IMR-90 (cell line): ENCODE results near the gene CADM2. TPM values are rescaled to one million over a fixed set of nuclear protein-coding genes. Genes with fewer than 3 reads are reported as not detected.

Experiments
- ATAC-seq: fragments of 200-7000 bp; cut with Tn5 transposase; 2 replicates; pipeline ENCODE4 v1.9.1; 2020; ENCODE audit warnings: low read depth, mild to moderate bottlenecking, moderate library complexity
- BruUV-seq: library from RNA; stranded (reverse); fragments of 400-500 nt; replicated peaks from 2 replicates; lab custom pipeline; 2021; lab: Mats Ljungman, UMichigan
- CTCF ChIA-PET: fragments of 300-600 bp; formaldehyde crosslinking; extraction: SDS; loops from one replicate; lab custom pipeline; 2021; ENCODE audit warnings: antibody characterized with exemption; lab: Yijun Ruan, JAX
- POLR2A ChIA-PET: fragments of 300-600 bp; sonication (Branson Sonifier 250); formaldehyde crosslinking; loops from one replicate; lab custom pipeline; 2022; ENCODE audit warnings: antibody characterized with exemption; ENCODE audit not compliant: unreplicated experiment; lab: Charles Lee
- DNase-seq: peaks from one replicate; pipeline ENCODE4 v3.0.0; 2013
- H2AFZ ChIP-seq: replicated peaks from 2 replicates; pipeline ENCODE3; 2013; ENCODE audit warnings: low read length, mild to moderate bottlenecking; ENCODE audit not compliant: poor library complexity
- H2AK5ac ChIP-seq: 2 replicates; pipeline ENCODE4 v1.6.1; 2013; ENCODE audit warnings: low read depth, low read length, inconsistent platforms
- H2AK9ac ChIP-seq: replicated peaks from 2 replicates; pipeline ENCODE3; 2013; ENCODE audit warnings: mild to moderate bottlenecking, low read depth, low read length, moderate library complexity; ENCODE audit not compliant: poor library complexity
- H2BK120ac ChIP-seq: 2 replicates; pipeline ENCODE4 v1.6.1; 2013; ENCODE audit warnings: low read depth, low read length, inconsistent platforms
- H2BK15ac ChIP-seq: 3 replicates; pipeline ENCODE4 v1.6.1; 2013; ENCODE audit warnings: low read depth, low read length, inconsistent platforms
- H2BK20ac ChIP-seq: 2 replicates; pipeline ENCODE4 v1.6.1; 2013; ENCODE audit warnings: low read depth, mild to moderate bottlenecking, inconsistent platforms, low read length, moderate library complexity
- H2BK5ac ChIP-seq: 2 replicates; pipeline ENCODE4 v1.6.1; 2013; ENCODE audit warnings: mild to moderate bottlenecking, low read depth, low read length, inconsistent platforms; ENCODE audit not compliant: poor library complexity, severe bottlenecking
- H3K14ac ChIP-seq: replicated peaks from 2 replicates; pipeline ENCODE4 v1.6.1; 2013; ENCODE audit warnings: low read depth, low read length, inconsistent platforms
- H3K18ac ChIP-seq: 2 replicates; pipeline ENCODE4 v1.6.1; 2013; ENCODE audit warnings: low read depth, low read length, control low read depth
- H3K23ac ChIP-seq: 2 replicates; pipeline ENCODE4 v1.6.1; 2013; ENCODE audit warnings: low read depth, low read length, inconsistent platforms
- H3K27ac ChIP-seq: 2 replicates; pipeline ENCODE4 v1.5.1; 2013; ENCODE audit warnings: mild to moderate bottlenecking, control low read depth, low read length; ENCODE audit not compliant: insufficient read depth
- H3K27me3 ChIP-seq: 2 replicates; pipeline ENCODE4 v1.6.1; 2013; ENCODE audit warnings: low read length; ENCODE audit not compliant: control insufficient read depth, insufficient read depth
- H3K36me3 ChIP-seq: 2 replicates; pipeline ENCODE4 v1.6.1; 2013; ENCODE audit warnings: low read length, mixed read lengths; ENCODE audit not compliant: control insufficient read depth, insufficient read depth
- H3K4ac ChIP-seq: 2 replicates; pipeline ENCODE4 v1.6.1; 2013; ENCODE audit warnings: low read depth, low read length, inconsistent platforms
- H3K4me1 ChIP-seq: 2 replicates; pipeline ENCODE4 v1.6.1; 2013; ENCODE audit warnings: low read length, mixed read lengths; ENCODE audit not compliant: control insufficient read depth, insufficient read depth
- H3K4me2 ChIP-seq: 2 replicates; pipeline ENCODE4 v1.6.1; 2013; ENCODE audit warnings: low read depth, mild to moderate bottlenecking, control low read depth, low read length, moderate library complexity
- H3K4me3 ChIP-seq: 2 replicates; pipeline ENCODE4 v1.5.1; 2013; ENCODE audit warnings: low read depth, mild to moderate bottlenecking, control low read depth, low read length, moderate library complexity; ENCODE audit not compliant: insufficient read depth
- H3K56ac ChIP-seq: 2 replicates; pipeline ENCODE4 v1.6.1; 2013; ENCODE audit warnings: low read length, inconsistent platforms; ENCODE audit not compliant: insufficient read depth; ENCODE audit errors: extremely low read depth
- H3K79me1 ChIP-seq, 2 experiments: 2 replicates each; pipeline ENCODE4 v1.6.1; 2013; ENCODE audit warnings: low read length in 2 of 2, inconsistent platforms in 1 of 2, low read depth in 1 of 2
- H3K9ac ChIP-seq: 2 replicates; pipeline ENCODE4 v1.6.1; 2013; ENCODE audit warnings: low read depth, low read length, control low read depth
- H3K9me1 ChIP-seq: 2 replicates; pipeline ENCODE4 v1.6.1; 2013; ENCODE audit warnings: low read length, inconsistent platforms; ENCODE audit not compliant: insufficient read depth
- H3K9me3 ChIP-seq: 2 replicates; pipeline ENCODE4 v1.6.1; 2013; ENCODE audit warnings: low read length; ENCODE audit not compliant: control insufficient read depth, insufficient read depth
- H4K20me1 ChIP-seq: 2 replicates; pipeline ENCODE4 v1.6.1; 2013; ENCODE audit warnings: low read length, inconsistent platforms; ENCODE audit not compliant: insufficient read depth
- H4K5ac ChIP-seq: 2 replicates; pipeline ENCODE4 v1.6.1; 2013; ENCODE audit warnings: mild to moderate bottlenecking, low read depth, low read length, control low read depth
- H4K8ac ChIP-seq, 2 experiments: 2 replicates each; pipeline ENCODE4 v1.6.1; 2013; ENCODE audit warnings: low read depth in 2 of 2, low read length in 2 of 2, control low read depth in 1 of 2, inconsistent platforms in 1 of 2
- H4K91ac ChIP-seq: 2 replicates; pipeline ENCODE4 v1.6.1; 2013; ENCODE audit warnings: low read depth, low read length, inconsistent platforms; ENCODE audit not compliant: insufficient read depth
- BHLHE40 ChIP-seq: fragments of 150-350 bp; IDR thresholded peaks from 2 replicates; pipeline ENCODE4 v1.6.1; 2016; ENCODE audit warnings: mild to moderate bottlenecking, low read depth, low read length
- CHD1 ChIP-seq: IDR thresholded peaks from 2 replicates; pipeline ENCODE4 v1.6.1; 2012; ENCODE audit warnings: low read depth, low read length, improper control_type of control experiment
- CTCF ChIP-seq: conservative IDR thresholded peaks from 2 replicates; pipeline ENCODE4 v1.5.1; 2012; ENCODE audit warnings: mild to moderate bottlenecking, low read depth, low read length, improper control_type of control experiment
- FOS ChIP-seq: fragments of 150-350 bp; IDR thresholded peaks from 2 replicates; pipeline ENCODE4 v1.6.1; 2016; ENCODE audit warnings: low read depth, low read length
- MXI1 ChIP-seq: IDR thresholded peaks from 2 replicates; pipeline ENCODE4 v1.6.1; 2012; ENCODE audit warnings: low read depth, mild to moderate bottlenecking, low read length, moderate library complexity, borderline replicate concordance
- NFE2L2 ChIP-seq: fragments of 150-350 bp; IDR thresholded peaks from 2 replicates; pipeline ENCODE4 v1.6.1; 2016; ENCODE audit warnings: low read depth, mild to moderate bottlenecking, low read length
- POLR2A ChIP-seq: IDR thresholded peaks from 2 replicates; pipeline ENCODE4 v1.6.1; 2012; ENCODE audit warnings: mild to moderate bottlenecking, low read depth, low read length
- RAD21 ChIP-seq: IDR thresholded peaks from 2 replicates; pipeline ENCODE4 v1.6.1; 2012; ENCODE audit warnings: low read length, improper control_type of control experiment
- RCOR1 ChIP-seq: IDR thresholded peaks from 2 replicates; pipeline ENCODE4 v1.6.1; 2012; ENCODE audit warnings: mild to moderate bottlenecking, low read length, improper control_type of control experiment; ENCODE audit not compliant: insufficient replicate concordance
- RFX5 ChIP-seq: IDR thresholded peaks from 2 replicates; pipeline ENCODE4 v1.8.0; 2012; ENCODE audit warnings: low read depth, mild to moderate bottlenecking, low read length, moderate library complexity
- SMC3 ChIP-seq: fragments of 150-350 bp; IDR thresholded peaks from 2 replicates; pipeline ENCODE4 v1.6.1; 2016; ENCODE audit warnings: low read depth, mild to moderate bottlenecking, antibody characterized with exemption, low read length, moderate library complexity
- WGBS, 2 experiments: methylation state at CpG; one replicate each; pipeline versions ENCODE4 v1.1.5 to v1.1.7; 2013; ENCODE audit warnings: missing lambda C conversion rate in 2 of 2; ENCODE audit not compliant: insufficient read length in 1 of 2; ENCODE audit errors: extremely low coverage in 2 of 2; 5-methylcytosine and 5-hydroxymethylcytosine counted together
- dilution Hi-C: fragments of 300-500 bp; cut with HindIII; formaldehyde crosslinking; loops from one replicate; pipeline ENCODE4 v1.14.3; 2018; ENCODE audit warnings: low sequenced_read_pairs; ENCODE audit not compliant: unreplicated experiment
- in situ Hi-C: fragments of 300-500 bp; cut with MboI; formaldehyde crosslinking; loops from 3 replicates; pipeline ENCODE4 v1.14.3; 2019; ENCODE audit warnings: low sequenced_read_pairs, inconsistent platforms, mixed read lengths
- intact Hi-C: fragments of 100-400 bp; cut with micrococcal nuclease; formaldehyde crosslinking; loops from 2 replicates; pipeline ENCODE4 v1.10.0; 2022
- polyA plus RNA-seq, 3 experiments: library from polyadenylated mRNA; depleted of rRNA; stranded (reverse); fragments of >200 nt; gene quantifications; 2 replicates each; pipeline ENCODE4 v1.2.3, GENCODE V29; 2012; ENCODE audit warnings: low replicate concordance in 1 of 3
- total RNA-seq: library from RNA; depleted of rRNA; stranded (reverse); fragments of >200 nt; gene quantifications from 2 replicates; pipeline ENCODE4 v1.2.3, GENCODE V29; 2012
- TF ChIP-seq, protein P1 (sequence below): fragments of 150-350 bp; IDR thresholded peaks from 2 replicates; pipeline ENCODE4 v1.6.1; 2017; ENCODE audit warnings: mild to moderate bottlenecking, antibody characterized with exemption, low read length, low read depth

Gene CADM2
- total and polyA plus RNA-seq, 2 of the 4 experiments (the other 2 are of a cell fraction), result not detected

GRCh38 chr3:85838921-85839320 is 880.1 kb downstream of the CADM2 start:
- Histone ChIP-seq H3K9ac (no peak overlapping the region), H3K4me3 (no peak overlapping the region), H2AFZ (no peak overlapping the region), H2AK5ac (no peak overlapping the region), H3K4me2 (no peak overlapping the region), H3K4ac (no peak overlapping the region), H4K20me1 (no peaks in the 10 kb centered on the region), H4K91ac (no peak overlapping the region), H3K27ac (no peak overlapping the region), H2AK9ac (no peak overlapping the region), H2BK120ac (no peak overlapping the region), H2BK20ac (no peak overlapping the region), H3K79me1 (no peaks in the 10 kb centered on the region), H4K5ac (no peak overlapping the region), H3K56ac (no peak overlapping the region), H3K18ac (no peak overlapping the region), H3K9me1 (no peaks in the 10 kb centered on the region), H3K36me3 (no peaks in the 10 kb centered on the region), H3K4me1 (no peaks in the 10 kb centered on the region), H2BK15ac (no peak overlapping the region), H2BK5ac (no peak overlapping the region), H3K23ac (no peak overlapping the region), H3K14ac (no peak overlapping the region), H4K8ac (no peak overlapping the region), H3K9me3 (no peaks in the 10 kb centered on the region), H3K27me3 (no peaks in the 10 kb centered on the region)
- DNase-seq, result no peak
- TF ChIP-seq RAD21 (no peak), CHD1 (no peak), BHLHE40 (no peak), FOS (no peak), MXI1 (no peak), CTCF (no peak), RFX5 (no peak), RCOR1 (no peak), SMC3 (no peak), POLR2A (no peak), NFE2L2 (no peak)
- TF ChIP-seq, protein P1, sequence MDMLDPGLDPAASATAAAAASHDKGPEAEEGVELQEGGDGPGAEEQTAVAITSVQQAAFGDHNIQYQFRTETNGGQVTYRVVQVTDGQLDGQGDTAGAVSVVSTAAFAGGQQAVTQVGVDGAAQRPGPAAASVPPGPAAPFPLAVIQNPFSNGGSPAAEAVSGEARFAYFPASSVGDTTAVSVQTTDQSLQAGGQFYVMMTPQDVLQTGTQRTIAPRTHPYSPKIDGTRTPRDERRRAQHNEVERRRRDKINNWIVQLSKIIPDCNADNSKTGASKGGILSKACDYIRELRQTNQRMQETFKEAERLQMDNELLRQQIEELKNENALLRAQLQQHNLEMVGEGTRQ, result no peak
- dilution Hi-C loops, result no loop called here
- no CpG with 5 or more reads among the region's 1 CpG for WGBS, 2 experiments
- BruUV-seq, result no TSS peak
- CTCF ChIA-PET, result no interaction called here
- in situ Hi-C loops, result no loop called here
- POLR2A ChIA-PET, result no interaction called here
- intact Hi-C loops, result no loop called here
- ATAC-seq, result no peak
